SU-DHL-6 (cell line): ENCODE results near the gene TPST2.

Experiments
- EZH2phosphoT487 ChIP-seq: fragments of 200-600 bp; sonication (generic), shearing (Covaris generic); conservative IDR thresholded peaks from 2 replicates; pipeline ENCODE4 v1.6.1; 2018; ENCODE audit warnings: mild to moderate bottlenecking, antibody characterized with exemption, low read length, moderate library complexity, mixed read lengths
- TF ChIP-seq, protein P1 (sequence below): fragments of 200-600 bp; sonication (generic); IDR thresholded peaks from one replicate; pipeline ENCODE4 v1.5.1; 2017; ENCODE audit warnings: antibody characterized with exemption, mild to moderate bottlenecking, low read length, moderate library complexity; ENCODE audit not compliant: insufficient read depth, poor library complexity, severe bottlenecking

DNA sequence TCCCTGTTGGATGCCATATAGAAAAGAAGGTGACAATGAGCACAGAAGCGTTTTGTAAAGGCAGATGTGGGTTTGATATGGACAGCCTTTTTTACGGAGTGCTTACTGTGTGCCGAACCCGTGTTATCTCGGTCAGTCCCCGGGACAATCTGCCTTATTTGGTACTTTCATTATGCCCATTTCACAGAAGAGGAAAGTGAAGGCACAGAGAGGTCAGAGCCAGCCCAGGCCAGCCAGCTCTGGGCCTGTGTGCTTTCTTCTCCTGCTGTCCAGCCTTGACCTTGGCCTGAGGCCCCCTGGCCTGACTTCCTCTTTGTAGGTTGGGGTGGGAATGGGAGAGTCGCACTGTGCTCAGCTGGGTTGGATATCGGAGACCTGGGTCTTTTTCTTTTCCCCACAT is 28.5 kb upstream of the TPST2 start:
- TF ChIP-seq, protein P1, sequence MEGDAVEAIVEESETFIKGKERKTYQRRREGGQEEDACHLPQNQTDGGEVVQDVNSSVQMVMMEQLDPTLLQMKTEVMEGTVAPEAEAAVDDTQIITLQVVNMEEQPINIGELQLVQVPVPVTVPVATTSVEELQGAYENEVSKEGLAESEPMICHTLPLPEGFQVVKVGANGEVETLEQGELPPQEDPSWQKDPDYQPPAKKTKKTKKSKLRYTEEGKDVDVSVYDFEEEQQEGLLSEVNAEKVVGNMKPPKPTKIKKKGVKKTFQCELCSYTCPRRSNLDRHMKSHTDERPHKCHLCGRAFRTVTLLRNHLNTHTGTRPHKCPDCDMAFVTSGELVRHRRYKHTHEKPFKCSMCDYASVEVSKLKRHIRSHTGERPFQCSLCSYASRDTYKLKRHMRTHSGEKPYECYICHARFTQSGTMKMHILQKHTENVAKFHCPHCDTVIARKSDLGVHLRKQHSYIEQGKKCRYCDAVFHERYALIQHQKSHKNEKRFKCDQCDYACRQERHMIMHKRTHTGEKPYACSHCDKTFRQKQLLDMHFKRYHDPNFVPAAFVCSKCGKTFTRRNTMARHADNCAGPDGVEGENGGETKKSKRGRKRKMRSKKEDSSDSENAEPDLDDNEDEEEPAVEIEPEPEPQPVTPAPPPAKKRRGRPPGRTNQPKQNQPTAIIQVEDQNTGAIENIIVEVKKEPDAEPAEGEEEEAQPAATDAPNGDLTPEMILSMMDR, result no peak
- no peak for TF ChIP-seq EZH2phosphoT487
